HepG2 (cell line): ENCODE measurements around the gene SERTAD2. TPM values are rescaled to one million over a fixed set of nuclear protein-coding genes. Genes with fewer than 3 reads are reported as not detected.
A peak's percentile ranks its signal among the peaks of the same experiment; 100 is the strongest.

Experiments used
- AKAP8 ChIP-seq: sonication (generic); formaldehyde crosslinking; IDR thresholded peaks from 2 replicates; pipeline ENCODE4 v1.5.1; 2020; ENCODE audit warnings: mild to moderate bottlenecking, missing genetic modification reagents
- ARID5B ChIP-seq: IDR thresholded peaks from 2 replicates; pipeline ENCODE4 v1.4.0; 2020; ENCODE audit warnings: mild to moderate bottlenecking, missing genetic modification reagents
- ATF7-NPFF ChIP-seq: sonication (generic); formaldehyde crosslinking; IDR thresholded peaks from 2 replicates; pipeline ENCODE4 v1.8.1; 2023; ENCODE audit warnings: mild to moderate bottlenecking, low read depth, missing genetic modification reagents, moderate library complexity
- CHD2 ChIP-seq: IDR thresholded peaks from 2 replicates; pipeline ENCODE4 v1.6.1; 2011; ENCODE audit warnings: low read depth, low read length, improper control_type of control experiment
- DMAP1 ChIP-seq: IDR thresholded peaks from 2 replicates; pipeline ENCODE4 v1.6.1; 2016
- IRF2 ChIP-seq: IDR thresholded peaks from 2 replicates; pipeline ENCODE4 v1.6.1; 2018; ENCODE audit warnings: missing genetic modification reagents, missing compliant biosample characterization
- KLF11 ChIP-seq: IDR thresholded peaks from 2 replicates; pipeline ENCODE4 v1.6.1; 2016; ENCODE audit warnings: missing compliant biosample characterization
- PPARG ChIP-seq: conservative IDR thresholded peaks from 2 replicates; pipeline ENCODE4 v1.6.1; 2016; ENCODE audit warnings: missing biosample characterization, missing genetic modification reagents
- RXRB ChIP-seq: IDR thresholded peaks from 2 replicates; pipeline ENCODE4 v1.6.1; 2016; ENCODE audit warnings: borderline replicate concordance, missing genetic modification reagents, missing compliant biosample characterization
- SIN3A ChIP-seq: IDR thresholded peaks from 2 replicates; pipeline ENCODE4 v1.6.1; 2011; ENCODE audit warnings: low read depth, mild to moderate bottlenecking, control low read depth, low read length, borderline replicate concordance
- SIX4 ChIP-seq: sonication (generic); formaldehyde crosslinking; IDR thresholded peaks from 2 replicates; pipeline ENCODE4 v1.4.0; 2020; ENCODE audit warnings: missing genetic modification reagents
- SUZ12 ChIP-seq: fragments of 150-350 bp; IDR thresholded peaks from 2 replicates; pipeline ENCODE4 v1.6.1; 2014; ENCODE audit warnings: low read depth, low read length
- ZBED4 ChIP-seq: sonication (generic); formaldehyde crosslinking; IDR thresholded peaks from 2 replicates; pipeline ENCODE4 v1.4.0; 2020; ENCODE audit warnings: missing genetic modification reagents, borderline replicate concordance
- ZKSCAN8 ChIP-seq: IDR thresholded peaks from 2 replicates; pipeline ENCODE4 v1.6.1; 2016; ENCODE audit warnings: borderline replicate concordance, missing genetic modification reagents, missing compliant biosample characterization
- ZNF569 ChIP-seq: sonication (generic); formaldehyde crosslinking; IDR thresholded peaks from 2 replicates; pipeline ENCODE4 v1.5.0; 2020; ENCODE audit warnings: mild to moderate bottlenecking, missing genetic modification reagents, moderate library complexity, borderline replicate concordance
- polyA plus RNA-seq, 8 experiments: library from polyadenylated mRNA; depleted of rRNA in 3 of 8; stranded (reverse) in 7 of 8; unstranded in 1 of 8; fragments of >200 nt; fragmentation: Illumina TruSeq in 4 of 8; extraction: Trizol in 4 of 8; gene quantifications; 2 replicates each; pipeline versions ENCODE4 v1.2.1 to v1.2.3, GENCODE V29; 2011 to 2016; ENCODE audit warnings: low read depth in 4 of 8, missing spikeins in 1 of 8, mixed read lengths in 1 of 8; ENCODE audit not compliant: insufficient read depth in 1 of 8
- total RNA-seq, 5 experiments: library from RNA; depleted of rRNA; stranded (reverse); fragments of >200 nt; fragmentation: Illumina TruSeq; extraction: Trizol; gene quantifications; 2 replicates each; pipeline ENCODE4 v1.2.3, GENCODE V29; 2016; ENCODE audit warnings: low read depth in 1 of 5
- TF ChIP-seq, protein P1 (sequence below): sonication (generic); formaldehyde crosslinking; conservative IDR thresholded peaks from 2 replicates; pipeline ENCODE4 v1.4.0; 2020; ENCODE audit warnings: missing genetic modification reagents
- TF ChIP-seq, protein P2 (sequence below): sonication (generic); formaldehyde crosslinking; IDR thresholded peaks from 2 replicates; pipeline ENCODE4 v1.8.0; 2022; ENCODE audit warnings: mild to moderate bottlenecking, missing genetic modification reagents, moderate library complexity

The SERTAD2 gene
- total and polyA plus RNA-seq, 2 of the 13 experiments (the other 11 are each of a cell fraction or from before 2014, with no cell fraction given), result 6.7 to 22.6 TPM

- TF ChIP-seq ZKSCAN8 (CRISPR knock-in tag) (peak; percentile 77; the same call in 1 of the 2 replicates), ZNF569 (no peak), CHD2 (no peak), RXRB (CRISPR knock-in tag) (no peak), IRF2 (CRISPR knock-in tag) (peak; percentile 60; the same call in 1 of the 2 replicates), SUZ12 (no peak), AKAP8 (CRISPR knock-in tag) (no peak), SIX4 (CRISPR knock-in tag) (peak; percentile 95), ATF7-NPFF (CRISPR knock-in tag) (no peak), DMAP1 (peak; percentile 53; the same call in 1 of the 2 replicates), ZBED4 (CRISPR knock-in tag) (no peak; the same call in 1 of the 2 replicates), SIN3A (peak; percentile 51; the same call in 1 of the 2 replicates), ARID5B (peak; percentile 84), PPARG (CRISPR knock-in tag) (0 out of 2 replicates have a peak, but pooled peaks have one; percentile 36), KLF11 (CRISPR knock-in tag) (no peak)
- TF ChIP-seq, protein P1, sequence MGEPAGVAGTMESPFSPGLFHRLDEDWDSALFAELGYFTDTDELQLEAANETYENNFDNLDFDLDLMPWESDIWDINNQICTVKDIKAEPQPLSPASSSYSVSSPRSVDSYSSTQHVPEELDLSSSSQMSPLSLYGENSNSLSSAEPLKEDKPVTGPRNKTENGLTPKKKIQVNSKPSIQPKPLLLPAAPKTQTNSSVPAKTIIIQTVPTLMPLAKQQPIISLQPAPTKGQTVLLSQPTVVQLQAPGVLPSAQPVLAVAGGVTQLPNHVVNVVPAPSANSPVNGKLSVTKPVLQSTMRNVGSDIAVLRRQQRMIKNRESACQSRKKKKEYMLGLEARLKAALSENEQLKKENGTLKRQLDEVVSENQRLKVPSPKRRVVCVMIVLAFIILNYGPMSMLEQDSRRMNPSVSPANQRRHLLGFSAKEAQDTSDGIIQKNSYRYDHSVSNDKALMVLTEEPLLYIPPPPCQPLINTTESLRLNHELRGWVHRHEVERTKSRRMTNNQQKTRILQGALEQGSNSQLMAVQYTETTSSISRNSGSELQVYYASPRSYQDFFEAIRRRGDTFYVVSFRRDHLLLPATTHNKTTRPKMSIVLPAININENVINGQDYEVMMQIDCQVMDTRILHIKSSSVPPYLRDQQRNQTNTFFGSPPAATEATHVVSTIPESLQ (CRISPR knock-in tag), result 0 out of 2 replicates have a peak, but pooled peaks have one; percentile 49
- TF ChIP-seq, protein P2, sequence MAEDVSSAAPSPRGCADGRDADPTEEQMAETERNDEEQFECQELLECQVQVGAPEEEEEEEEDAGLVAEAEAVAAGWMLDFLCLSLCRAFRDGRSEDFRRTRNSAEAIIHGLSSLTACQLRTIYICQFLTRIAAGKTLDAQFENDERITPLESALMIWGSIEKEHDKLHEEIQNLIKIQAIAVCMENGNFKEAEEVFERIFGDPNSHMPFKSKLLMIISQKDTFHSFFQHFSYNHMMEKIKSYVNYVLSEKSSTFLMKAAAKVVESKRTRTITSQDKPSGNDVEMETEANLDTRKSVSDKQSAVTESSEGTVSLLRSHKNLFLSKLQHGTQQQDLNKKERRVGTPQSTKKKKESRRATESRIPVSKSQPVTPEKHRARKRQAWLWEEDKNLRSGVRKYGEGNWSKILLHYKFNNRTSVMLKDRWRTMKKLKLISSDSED, result no peak
Measured at GRCh38 chr2:64650722-64651338, 2.9 kb downstream of the SERTAD2 start (continued).
